M059J (cell line): ENCODE data around the gene ISM2. TPM values are rescaled to one million over a fixed set of nuclear protein-coding genes. Genes with fewer than 3 reads are reported as not detected.

ENCODE experiments used
- DNase-seq: peaks from one replicate; pipeline ENCODE4 v3.0.0-alpha.2; 2012; ENCODE audit warnings: low read depth
- total RNA-seq: library from RNA; depleted of rRNA; stranded (reverse); fragments of >200 nt; shearing (Covaris generic); gene quantifications from 2 replicates; pipeline ENCODE4 v1.2.3, GENCODE V29; 2014

ISM2 gene
- total RNA-seq, 1 experiment from 2014 or later = 0.54 TPM

GRCh38 chr14:77508249-77508648, 9.6 kb upstream of the ISM2 start:
- peak; percentile 51 for DNase-seq

GRCh38 chr14:77507762-77508161, 9.1 kb upstream of the ISM2 start:
- DNase-seq = no peak

- no peak for DNase-seq
Measured at GRCh38 chr14:77505031-77505430, 6.4 kb upstream of the ISM2 start.

- DNase-seq = no peak
Measured at GRCh38 chr14:77503138-77503537, 4.5 kb upstream of the ISM2 start.

- no peak for DNase-seq
Measured at GRCh38 chr14:77502109-77502782, 3.6 kb upstream of the ISM2 start.

GRCh38 chr14:77498984-77499527, 440 bp upstream of the ISM2 start:
- DNase-seq = no peak

- DNase-seq = no peak
Measured at GRCh38 chr14:77495334-77495733, 3.3 kb downstream of the ISM2 start.

GRCh38 chr14:77491056-77491455, 7.6 kb downstream of the ISM2 start:
- no peak for DNase-seq

GRCh38 chr14:77490347-77490986, 8.1 kb downstream of the ISM2 start:
- no peak for DNase-seq

- no peak for DNase-seq
Measured at GRCh38 chr14:77489041-77489440, 9.6 kb downstream of the ISM2 start.

GRCh38 chr14:77488558-77488957, 10.1 kb downstream of the ISM2 start:
- DNase-seq = no peak

GRCh38 chr14:77485901-77486678, 12.5 kb downstream of the ISM2 start:
- peak; percentile 65 for DNase-seq

- peak; percentile 37 for DNase-seq
Measured at GRCh38 chr14:77485256-77485655, 13.4 kb downstream of the ISM2 start.

GRCh38 chr14:77482422-77482821, 16.2 kb downstream of the ISM2 start:
- no peak for DNase-seq

GRCh38 chr14:77478796-77479195, 19.8 kb downstream of the ISM2 start:
- DNase-seq = no peak

- no peak for DNase-seq
Measured at GRCh38 chr14:77478029-77478428, 20.6 kb downstream of the ISM2 start.

- no peak for DNase-seq
Measured at GRCh38 chr14:77475432-77476115, 23.0 kb downstream of the ISM2 start.

- DNase-seq = no peak
Measured at GRCh38 chr14:77474479-77475177, 24.0 kb downstream of the ISM2 start.

GRCh38 chr14:77473921-77474320, 24.7 kb downstream of the ISM2 start:
- no peak for DNase-seq

GRCh38 chr14:77470224-77470870, 28.3 kb downstream of the ISM2 start:
- no peak for DNase-seq

- no peak for DNase-seq
Measured at GRCh38 chr14:77469539-77469938, 29.1 kb downstream of the ISM2 start.
